HG03159 (cell line): ENCODE data around the gene OTOS.

ENCODE experiments used
- ATAC-seq: cut with Tn5 transposase; IDR thresholded peaks from one replicate; pipeline ENCODE4 v1.9.1; 2021; ENCODE audit warnings: mild to moderate bottlenecking, moderate library complexity; ENCODE audit not compliant: unreplicated experiment

Gene OTOS

DNA sequence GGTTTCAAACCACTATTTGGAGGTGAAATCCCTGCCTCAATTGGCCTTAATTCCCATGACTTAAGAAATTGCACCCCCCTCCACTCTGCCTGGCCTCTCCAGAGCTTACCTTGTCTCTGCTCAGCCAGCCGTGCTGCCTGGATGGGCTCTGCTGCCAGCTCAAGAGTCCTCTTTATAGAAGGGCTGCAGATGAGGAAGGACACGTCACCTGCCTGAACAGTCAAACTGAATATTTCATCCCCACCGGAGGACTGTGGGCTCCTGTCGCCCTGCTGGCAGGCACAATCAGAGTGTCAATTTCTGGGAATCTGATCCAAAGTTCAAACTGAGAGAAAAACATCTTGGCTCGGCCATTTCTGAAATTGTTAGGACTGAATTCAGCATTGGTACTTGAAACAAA is at the start of gene OTOS:
OTOS (minus strand) TSS at position 148 of the 400 bp plus-strand sequence. CDS start 332 bp downstream, outside the sequence.
- no peak for ATAC-seq

DNA sequence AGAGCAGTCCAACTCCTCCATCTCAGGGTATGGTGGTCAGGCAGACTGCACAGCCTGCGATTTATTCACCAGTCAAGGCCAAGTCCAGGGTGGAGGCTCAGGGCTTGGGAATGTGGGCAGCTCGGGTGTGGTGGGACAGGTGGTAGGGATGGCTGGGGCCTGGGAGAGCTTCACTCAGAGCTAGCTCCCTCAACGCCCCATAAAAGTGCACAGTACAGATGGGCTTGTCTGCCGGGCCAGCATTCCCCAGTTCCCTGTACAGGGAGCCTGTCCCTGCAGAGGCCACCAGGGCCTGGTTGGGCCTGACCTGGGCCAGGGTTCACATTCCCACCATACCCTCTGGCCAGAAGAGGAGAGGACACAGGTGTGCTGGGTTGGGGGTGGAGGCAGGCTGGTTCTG is 49.2 kb upstream of the OTOS start:
- ATAC-seq = no peak

DNA sequence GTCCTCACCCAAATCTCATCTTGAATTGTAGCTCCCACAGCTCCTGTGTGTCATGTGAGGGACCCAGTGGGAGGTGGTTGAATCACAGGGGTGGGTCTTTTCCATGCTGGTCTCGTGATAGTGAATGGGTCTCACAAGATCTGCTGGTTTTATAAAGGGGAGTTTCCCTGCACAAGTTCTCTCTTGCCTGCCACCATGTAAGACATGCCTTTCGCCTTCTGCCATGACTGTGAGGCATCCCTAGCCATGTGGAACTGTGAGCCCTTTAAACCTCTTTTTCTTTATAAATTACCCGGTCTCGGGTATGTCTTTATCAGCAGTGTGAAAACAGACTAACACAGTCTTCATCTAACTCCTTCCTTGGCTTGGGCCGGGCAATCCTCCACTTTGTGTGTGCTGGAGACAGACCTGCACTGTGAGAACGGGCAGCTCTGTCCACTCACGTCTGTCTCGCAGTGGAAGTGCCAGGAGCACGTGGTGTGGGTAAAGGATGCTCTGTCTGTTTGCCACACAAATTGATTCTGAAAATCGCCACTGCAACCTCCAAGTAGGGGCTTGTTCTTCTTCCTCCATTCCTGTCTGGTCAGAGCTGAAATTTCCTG is 47.6 kb upstream of the OTOS start:
- ATAC-seq = no peak

DNA sequence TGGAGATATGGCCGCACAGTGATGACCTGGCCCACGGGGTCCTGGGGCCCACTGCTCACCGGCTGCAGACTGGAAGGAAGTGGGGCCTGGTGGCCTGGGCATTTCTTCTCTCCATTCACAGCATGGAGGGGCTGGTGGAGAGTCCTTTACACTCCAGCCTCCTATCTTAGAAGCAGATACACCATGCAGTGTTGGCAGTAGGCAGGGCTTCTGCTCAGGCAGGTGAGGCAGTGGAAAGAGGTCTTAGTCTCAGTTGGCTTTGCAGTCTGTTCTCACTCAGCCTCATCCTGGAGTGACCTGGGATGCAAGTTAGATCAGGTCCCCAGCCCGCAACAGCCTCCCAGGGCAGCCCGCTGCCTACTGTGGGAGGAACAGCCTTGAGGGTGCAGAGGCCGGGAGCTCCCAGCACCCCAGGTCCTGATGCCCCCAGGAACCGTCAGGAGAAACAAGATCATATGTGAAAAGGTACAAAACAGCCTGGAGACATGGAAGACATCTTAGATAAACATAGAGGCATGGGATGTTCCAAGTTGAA is 45.8 kb upstream of the OTOS start:
- ATAC-seq = no peak

DNA sequence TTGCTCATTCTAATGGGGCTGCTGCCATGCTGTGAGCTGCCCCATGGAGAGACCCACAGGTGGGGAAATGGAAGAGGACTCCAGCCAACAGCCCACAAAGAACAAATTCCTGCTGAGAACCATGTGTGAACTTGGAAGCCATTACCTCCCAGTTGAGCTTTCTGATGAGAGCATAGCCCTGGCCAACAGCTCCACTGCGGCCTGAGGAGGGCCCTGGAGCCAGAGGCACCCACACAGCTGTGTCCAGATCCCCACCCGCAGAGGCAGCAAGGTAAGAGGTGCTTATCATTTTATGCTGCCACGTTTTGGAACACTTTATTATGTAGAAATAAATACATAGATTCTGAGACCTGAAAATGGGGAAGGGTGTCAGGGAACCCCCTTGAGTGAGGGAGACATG is 44.2 kb upstream of the OTOS start:
- no peak for ATAC-seq

DNA sequence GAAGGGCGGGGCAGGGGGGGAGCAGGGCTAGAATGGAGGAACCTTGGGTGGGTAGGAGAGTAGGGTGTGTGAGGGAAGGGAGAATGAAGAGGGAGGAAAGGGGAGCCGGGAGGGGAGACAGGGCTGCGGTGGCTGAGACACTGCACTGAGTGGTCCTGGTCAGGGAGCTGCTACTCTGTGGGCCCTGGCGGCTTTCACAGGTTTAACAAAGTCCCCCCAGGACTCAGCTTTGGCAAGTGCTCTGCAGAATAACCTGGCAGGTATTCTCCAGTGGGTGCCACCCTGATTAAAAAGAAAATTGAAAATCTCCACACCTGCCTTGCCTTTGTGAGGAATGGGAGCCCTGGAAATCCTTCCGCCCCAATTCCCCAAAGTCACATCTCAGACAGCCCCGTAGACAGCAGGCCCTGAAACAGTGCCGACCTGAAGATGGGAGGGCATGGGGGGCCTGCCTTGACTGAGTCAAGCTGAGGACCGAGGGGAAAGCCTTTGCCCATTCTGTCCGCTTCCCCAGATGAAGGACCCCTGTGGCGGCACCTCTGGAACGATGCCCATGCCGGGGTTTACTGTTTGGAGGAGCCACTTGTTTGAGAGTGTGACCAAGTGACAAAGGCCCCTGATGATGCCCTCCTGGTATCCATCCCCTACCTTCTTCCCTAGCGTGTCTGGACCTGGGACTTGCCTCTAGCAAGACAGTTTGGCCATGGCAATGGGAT is 43.6 kb upstream of the OTOS start:
- no peak for ATAC-seq

DNA sequence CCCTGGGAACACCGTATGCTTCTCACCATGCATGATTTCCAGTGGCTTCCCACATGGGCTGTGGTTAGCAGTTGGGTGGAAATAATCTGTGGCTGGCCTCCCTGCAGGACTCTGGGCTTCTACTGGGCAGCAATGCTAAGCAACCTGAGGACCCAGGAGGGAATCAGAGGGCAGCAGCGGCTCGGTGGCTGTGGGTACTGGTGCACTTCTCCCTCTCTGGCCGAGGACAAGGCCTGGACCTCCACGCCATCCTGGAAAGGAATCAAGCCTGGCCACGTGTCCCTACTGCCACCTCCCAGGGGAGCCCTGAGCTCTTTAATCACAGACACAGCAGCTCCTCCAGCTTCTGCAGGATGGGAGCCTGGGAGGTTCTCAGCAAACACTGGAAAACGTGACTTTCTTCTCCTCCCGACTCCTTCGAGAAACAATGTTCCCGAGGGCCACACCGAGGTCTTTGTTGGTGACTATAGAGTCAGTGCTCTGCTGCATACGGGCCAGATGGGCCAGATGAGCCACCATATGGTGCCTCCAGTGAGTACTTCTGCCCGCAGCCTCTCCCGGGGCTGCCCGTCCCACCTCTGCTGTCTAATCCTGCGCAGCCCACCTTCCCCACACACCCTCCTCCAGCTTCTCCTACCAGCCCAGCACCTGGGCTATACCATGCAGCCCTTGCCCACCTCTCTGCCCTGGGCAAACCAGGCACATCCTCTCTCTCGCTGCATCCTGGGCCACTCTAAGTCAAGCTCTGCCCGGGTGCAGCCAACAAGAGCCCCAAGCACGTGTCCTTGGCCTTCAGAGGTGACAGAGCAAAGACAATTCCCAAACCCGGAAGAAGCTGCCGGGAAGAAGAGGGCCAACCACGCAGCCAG is 42.8 kb upstream of the OTOS start:
- ATAC-seq = no peak

DNA sequence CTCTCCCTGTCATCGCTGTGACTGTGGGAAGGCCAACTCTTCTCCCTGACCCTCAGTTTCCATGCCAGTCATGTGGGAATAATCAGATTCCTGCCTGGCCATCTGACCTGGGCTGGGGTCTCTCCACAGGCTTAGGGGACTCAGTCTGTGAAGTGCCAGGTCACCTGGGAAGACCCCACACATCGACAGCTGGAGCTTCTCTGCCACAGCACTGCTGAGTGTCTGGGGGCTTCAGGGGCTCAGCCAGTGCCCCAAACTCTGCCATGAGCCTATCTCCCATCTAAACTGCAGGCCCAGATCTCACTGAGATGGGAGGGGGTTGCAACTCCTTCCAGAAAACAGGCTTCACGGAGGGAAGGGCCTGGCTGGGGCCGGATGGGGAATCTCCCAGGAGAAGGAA is 42.0 kb upstream of the OTOS start:
- ATAC-seq = no peak

DNA sequence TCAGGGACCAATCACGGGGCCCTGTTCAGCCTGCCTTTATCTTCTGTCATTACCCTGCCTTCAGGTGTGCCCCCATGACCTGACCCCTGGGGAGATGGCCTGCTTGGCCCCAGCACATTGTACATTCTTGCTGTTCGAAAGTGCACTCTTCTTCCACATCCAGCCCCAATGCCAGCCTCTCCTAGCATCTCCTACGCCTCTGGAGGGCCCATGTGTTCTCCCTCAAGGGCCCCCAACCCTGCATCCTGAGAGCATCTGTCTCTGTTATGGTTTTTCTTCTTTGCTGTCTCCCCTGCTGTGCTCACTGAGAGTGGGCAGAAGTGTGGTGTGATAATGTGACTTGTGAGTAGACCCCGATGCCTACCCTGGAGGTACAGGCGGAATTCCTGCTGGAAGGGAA is 41.5 kb upstream of the OTOS start:
- no peak for ATAC-seq

DNA sequence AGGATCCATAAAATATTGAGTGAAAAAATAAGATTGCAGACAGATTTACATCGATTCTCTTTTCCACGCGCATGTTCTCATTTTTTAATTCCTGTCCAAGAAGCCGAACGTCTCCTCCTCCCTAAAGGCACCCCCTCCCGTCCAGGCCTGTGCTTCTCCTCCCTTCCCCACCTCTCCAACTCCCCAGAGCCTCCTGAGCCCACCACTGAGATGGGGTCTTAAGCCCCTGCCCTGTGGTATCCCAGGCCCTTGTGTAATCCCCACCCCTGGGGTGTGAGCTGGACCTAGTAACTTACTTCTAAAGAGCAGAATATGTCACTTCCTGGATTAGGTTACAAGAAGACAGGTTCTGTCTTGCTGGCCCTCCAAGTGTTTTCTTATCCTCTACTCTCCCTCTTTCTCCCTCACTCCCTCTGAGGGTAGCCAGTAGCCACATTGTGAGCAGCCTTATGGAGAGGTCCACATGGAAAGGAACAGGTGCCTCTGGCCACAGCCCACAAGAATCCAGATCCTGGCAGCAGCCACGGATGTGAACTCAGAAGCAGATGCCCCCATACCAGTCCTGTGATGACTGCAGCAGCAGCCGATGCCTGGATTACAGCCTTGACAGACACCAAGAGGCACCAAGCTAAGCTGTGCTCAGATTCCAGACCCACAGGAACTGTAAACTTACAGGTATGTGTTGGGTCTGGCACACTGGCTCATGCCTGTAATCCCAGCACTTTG is 39.6 kb upstream of the OTOS start:
- no peak for ATAC-seq

DNA sequence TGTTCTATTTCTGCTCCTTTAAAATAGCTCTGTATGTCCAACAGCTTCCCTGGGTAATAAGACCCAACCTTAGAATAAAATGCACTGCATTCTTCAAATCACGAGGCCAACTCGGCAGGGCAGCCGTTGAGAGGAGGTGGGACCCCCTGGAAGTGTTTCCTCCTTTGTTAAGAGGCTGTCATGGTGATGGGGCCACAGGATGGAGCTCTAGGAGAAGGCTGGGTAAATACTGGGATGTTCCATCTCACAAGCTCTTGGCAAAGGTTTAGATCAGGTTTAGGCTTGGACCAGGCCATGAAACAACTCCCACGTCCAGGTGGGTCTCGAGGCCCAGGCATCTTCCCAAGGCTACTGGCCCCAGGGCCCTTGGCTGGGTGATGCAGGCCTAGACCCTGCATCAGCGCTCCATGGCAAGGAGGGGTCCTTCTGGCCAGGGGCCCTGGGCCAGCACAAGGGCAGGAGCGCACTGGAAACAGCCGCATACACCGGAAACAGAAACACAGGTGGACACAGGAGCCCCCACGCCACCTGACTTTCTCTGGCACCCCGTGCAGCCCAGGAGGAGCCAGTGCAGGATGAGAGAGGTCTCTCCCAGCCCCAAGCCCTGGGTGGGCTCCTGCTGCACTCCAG is 38.8 kb upstream of the OTOS start:
- ATAC-seq = no peak

DNA sequence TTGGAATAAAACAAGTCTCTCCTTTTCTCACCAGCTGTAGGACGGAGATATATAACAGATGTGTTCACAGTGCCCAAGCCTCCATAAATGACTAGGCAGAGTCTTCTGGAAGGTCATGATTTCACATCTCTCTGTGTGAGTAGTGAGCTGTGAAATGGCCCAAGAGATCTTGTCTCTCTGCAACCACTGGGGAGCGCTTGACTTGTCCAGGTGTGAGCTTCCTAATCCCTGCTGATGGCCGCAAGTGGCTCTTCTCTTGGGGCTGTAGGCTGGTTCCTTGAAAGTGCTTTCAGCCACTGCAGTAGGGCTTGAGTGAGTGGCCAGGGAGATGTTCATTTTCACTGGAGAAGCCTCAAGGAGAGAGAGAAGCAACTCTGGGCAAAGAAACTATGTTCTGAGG is 38.1 kb upstream of the OTOS start:
- ATAC-seq = no peak

DNA sequence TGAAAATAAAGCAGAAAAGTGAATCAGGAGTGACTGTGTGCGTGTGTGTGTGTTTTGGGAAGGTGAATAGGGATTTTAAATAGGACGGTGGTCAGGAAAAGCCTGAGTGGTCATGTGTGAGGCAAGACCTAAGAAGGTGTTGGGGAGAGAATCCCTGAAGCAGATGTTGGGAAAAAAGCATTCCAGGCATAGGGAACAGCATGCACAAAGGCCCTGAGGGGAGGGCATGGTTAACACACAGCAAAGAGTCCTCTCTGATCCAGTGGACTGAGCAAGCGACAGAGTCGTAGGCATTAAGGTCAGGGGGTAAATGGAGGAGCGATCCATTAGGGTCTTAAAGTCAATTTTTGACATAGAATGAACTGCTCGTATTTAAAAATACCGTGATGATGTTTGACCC is 34.0 kb upstream of the OTOS start:
- no peak for ATAC-seq

DNA sequence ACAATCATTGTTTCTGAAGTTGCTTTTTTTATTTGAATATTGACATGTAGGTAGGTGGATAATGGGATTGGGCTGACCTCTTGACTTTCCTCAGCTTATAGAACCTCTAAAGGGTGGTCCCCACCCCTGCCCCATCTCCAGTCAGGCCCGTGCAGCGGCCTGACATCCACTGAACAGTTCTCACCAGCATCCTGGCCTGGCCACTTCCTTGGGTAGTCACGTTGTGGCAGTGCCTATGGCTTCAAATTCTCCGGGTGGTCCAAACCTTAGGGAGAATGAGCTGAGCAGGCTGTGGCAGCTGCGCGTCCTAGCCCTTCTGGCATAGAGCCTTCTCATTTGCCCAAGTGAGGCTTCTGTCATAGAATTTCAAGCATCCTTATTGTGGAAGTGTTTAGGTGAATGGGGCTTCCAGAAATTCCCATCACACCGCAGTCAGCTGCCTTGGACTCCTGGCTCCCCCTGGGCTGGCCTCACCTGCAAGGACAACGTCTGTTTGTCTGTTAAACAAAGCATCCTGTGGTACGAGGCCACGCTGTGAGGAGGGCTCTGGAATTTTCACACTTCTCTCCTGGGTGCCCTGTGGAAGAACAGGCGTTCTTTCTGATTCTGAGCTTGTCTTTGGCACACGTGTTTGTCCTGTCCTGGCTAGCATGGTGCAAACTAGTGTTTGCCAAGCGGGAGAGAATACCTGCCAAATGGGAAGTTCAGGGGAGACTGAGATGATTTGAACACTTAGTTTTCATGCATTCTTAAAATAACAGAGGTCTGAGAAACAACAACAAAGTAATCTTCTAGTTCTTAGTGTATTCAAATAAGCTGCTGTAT is 31.8 kb upstream of the OTOS start:
- ATAC-seq = no peak

DNA sequence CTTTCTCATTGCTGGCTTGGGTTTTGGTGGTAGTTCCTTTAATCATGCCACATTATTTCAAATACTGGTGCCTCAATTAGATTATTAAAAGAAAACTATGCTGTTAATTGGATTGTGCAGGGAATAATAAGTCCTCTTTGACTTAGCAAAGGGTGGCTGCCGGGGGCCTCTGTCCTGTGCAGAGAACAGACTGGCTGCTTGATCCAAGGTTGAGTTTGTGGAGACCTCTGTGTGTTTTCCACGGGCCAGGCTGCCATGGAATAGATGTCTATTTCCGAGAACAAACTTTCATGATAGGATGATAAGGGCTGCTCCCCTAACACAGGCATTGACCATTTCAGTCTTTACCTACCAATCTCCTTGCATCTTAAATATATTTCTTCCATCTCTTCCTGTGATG is 30.4 kb upstream of the OTOS start:
- ATAC-seq = no peak

DNA sequence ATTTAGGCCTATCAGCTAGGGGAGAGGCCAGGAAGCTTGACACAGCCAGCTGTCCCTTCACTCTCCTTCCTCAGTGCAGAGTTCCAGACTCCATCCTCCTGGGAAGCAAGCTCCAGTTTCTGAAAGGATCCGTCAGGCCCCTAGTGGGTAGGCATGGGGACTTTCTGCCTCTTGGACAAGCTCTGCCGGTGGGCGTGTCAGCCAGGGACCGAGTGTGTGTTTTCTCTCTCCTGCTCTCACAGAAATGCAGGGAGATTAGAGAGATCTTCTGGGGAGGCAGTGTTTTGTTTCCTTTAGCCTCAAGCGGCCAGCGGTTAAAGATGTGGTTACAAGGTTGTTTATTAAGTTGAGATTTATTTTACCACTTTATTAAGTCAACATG is 29.9 kb upstream of the OTOS start:
- ATAC-seq = no peak

DNA sequence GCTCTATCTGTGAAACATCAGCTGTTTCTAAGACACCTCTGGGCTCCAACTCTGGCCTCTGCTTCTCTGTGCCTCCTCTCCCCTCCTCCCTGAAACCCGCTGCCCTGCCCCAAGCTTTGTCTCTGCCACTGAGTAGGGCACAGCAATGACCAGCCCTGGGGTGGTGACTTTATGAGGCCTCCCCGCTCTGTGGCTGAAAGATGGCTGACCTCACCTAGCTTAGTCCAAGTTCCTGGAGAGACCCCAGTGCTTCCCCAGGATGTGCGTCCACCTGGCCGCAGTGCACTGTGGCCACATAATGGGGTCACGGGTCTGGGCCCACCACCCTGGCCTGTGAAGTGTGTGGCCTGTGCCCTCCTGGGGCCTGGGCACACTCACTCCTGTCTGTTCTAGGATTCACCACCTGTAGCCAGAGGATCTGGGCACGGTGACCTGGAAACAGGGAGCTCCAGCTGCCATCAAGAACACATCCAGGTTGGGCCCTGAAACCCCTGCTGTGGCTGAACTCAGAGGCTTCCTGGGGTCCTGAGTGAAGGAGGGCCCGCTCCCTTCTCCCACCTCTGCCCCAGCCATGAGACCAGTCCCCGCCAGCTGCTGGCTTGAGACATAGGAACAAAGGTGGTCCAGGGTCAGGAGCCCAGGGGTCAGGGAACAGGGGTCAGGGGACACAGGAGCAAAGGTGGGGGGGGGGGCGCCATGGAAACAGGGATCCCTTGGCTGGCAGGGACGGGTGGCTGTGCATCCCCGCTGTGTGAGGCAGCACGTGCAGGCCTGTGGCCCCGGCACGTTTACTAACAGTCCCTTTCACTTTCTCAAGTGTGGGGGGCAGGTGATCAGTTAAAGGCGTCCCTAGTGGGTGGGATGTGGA is 29.3 kb upstream of the OTOS start:
- ATAC-seq = no peak

DNA sequence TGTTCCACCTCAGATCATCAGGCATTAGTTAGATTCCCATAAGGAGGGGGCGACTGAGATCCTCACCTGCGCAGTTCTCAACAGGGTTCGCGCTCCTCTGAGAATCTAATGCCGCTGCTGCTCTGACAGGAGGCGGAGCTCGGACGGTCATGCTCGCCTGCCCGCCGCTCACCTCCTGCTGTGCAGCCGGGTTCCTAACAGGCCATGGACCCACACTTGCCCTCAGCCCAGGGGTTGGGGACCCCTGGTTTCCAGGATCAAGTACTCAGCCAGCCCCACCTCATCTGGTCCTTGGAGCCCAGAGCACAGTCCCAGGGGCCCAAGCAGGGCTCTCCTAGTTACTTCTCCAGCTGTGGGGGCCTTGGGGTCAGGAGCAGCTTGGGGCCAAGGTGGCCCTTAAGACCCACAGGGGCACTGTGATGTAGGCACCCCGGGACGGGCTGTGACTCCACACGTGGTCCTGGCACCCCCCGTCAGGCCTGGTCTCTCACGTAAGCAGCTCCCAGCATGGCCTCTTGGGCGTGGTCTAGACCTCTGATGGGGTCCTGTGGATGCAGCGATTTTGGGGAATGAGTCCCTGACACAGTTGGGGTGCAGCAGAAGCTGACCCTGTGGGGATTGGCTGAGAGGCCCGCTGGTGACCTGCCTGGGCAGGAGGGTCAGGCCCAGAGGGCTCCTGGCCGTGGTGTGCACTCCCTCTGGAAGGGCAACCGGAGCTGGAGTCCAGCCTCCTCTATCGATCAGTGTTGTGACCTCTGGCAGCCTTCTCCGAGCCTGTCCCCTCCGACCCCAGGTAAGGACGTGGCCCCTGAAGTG is 28.3 kb upstream of the OTOS start:
- ATAC-seq = no peak
